Activated CD8-positive, alpha-beta T cell treated with anti-CD3 and anti-CD28 coated beads, Interleukin-2, amount 10 ng/mL, durations not matched to agents 7 days and 5 days (primary cell): ENCODE results near the gene RASGRP4. TPM values are rescaled to one million over a fixed set of nuclear protein-coding genes. Genes with fewer than 3 reads are reported as not detected.

Experiments used
- ATAC-seq: fragments of 150-1000 bp; cut with Tn5 transposase; one replicate; pipeline ENCODE4 v1.10.0; 2021; ENCODE audit warnings: moderate library complexity
- CTCF ChIA-PET: fragments of 350-600 bp; sonication (Branson Sonifier 250); formaldehyde crosslinking; loops from one replicate; lab custom pipeline; 2021; ENCODE audit warnings: antibody characterized with exemption; lab: Charles Lee
- POLR2A ChIA-PET: fragments of 350-600 bp; sonication (Branson Sonifier 250); formaldehyde crosslinking; loops from one replicate; lab custom pipeline; 2021; ENCODE audit warnings: antibody characterized with exemption; lab: Charles Lee
- DNase-seq: peaks from one replicate; pipeline ENCODE4 v3.0.0-alpha.2; 2020
- H3K27ac Mint-ChIP-seq: one replicate; pipeline ENCODE4 v1.8.0; 2021; ENCODE audit warnings: mild to moderate bottlenecking, mixed read lengths
- H3K27me3 Mint-ChIP-seq: one replicate; pipeline ENCODE4 v1.8.0; 2021; ENCODE audit warnings: low read depth, mixed read lengths
- H3K36me3 Mint-ChIP-seq: one replicate; pipeline ENCODE4 v1.8.0; 2021; ENCODE audit warnings: low read depth, mixed read lengths
- H3K4me1 Mint-ChIP-seq: one replicate; pipeline ENCODE4 v1.8.0; 2021; ENCODE audit warnings: low read depth, mixed read lengths
- H3K4me3 Mint-ChIP-seq: one replicate; pipeline ENCODE4 v1.8.0; 2021; ENCODE audit warnings: mild to moderate bottlenecking, mixed read lengths
- H3K9me3 Mint-ChIP-seq: one replicate; pipeline ENCODE4 v1.8.0; 2022; ENCODE audit warnings: mixed read lengths; ENCODE audit not compliant: insufficient read depth
- total RNA-seq, 2 experiments: library from RNA; stranded (reverse); gene quantifications; one replicate each; pipeline ENCODE4 v1.2.3, GENCODE V29; 2021

RASGRP4 gene
- total RNA-seq, 2 experiments from 2014 or later = 0.42 to 0.50 TPM

GRCh38 chr19:38457690-38458405, 31.8 kb upstream of the RASGRP4 start:
- no peaks in the 10 kb centered on the region for H3K4me1 Mint-ChIP-seq
- no peak overlapping the region for H3K27ac Mint-ChIP-seq
- no peaks in the 10 kb centered on the region for H3K36me3 Mint-ChIP-seq
- H3K9me3 Mint-ChIP-seq = no peaks in the 10 kb centered on the region
- POLR2A ChIA-PET = no interaction called here
- DNase-seq (no peak), ATAC-seq (no peak)
- CTCF ChIA-PET = no interaction called here
- H3K4me3 Mint-ChIP-seq = no peak overlapping the region
- peaks cover 1% of the 10 kb centered on the region for H3K27me3 Mint-ChIP-seq

GRCh38 chr19:38457202-38457601, 31.2 kb upstream of the RASGRP4 start:
- ChIA-PET CTCF (no interaction called here), POLR2A (no interaction called here)
- Mint-ChIP-seq H3K27me3 (peaks cover 1% of the 10 kb centered on the region), H3K4me1 (no peaks in the 10 kb centered on the region), H3K27ac (no peak overlapping the region), H3K36me3 (no peaks in the 10 kb centered on the region), H3K9me3 (no peaks in the 10 kb centered on the region), H3K4me3 (no peak overlapping the region)
- ATAC-seq (no peak), DNase-seq (no peak)

GRCh38 chr19:38455031-38455430, 29.0 kb upstream of the RASGRP4 start:
- Mint-ChIP-seq H3K27me3 (peaks cover 1% of the 10 kb centered on the region), H3K4me1 (no peaks in the 10 kb centered on the region), H3K27ac (no peak overlapping the region), H3K4me3 (no peak overlapping the region), H3K9me3 (no peaks in the 10 kb centered on the region), H3K36me3 (no peaks in the 10 kb centered on the region)
- DNase-seq (peak; percentile 40), ATAC-seq (no peak)
- CTCF ChIA-PET = no interaction called here
- POLR2A ChIA-PET = no interaction called here

DNA sequence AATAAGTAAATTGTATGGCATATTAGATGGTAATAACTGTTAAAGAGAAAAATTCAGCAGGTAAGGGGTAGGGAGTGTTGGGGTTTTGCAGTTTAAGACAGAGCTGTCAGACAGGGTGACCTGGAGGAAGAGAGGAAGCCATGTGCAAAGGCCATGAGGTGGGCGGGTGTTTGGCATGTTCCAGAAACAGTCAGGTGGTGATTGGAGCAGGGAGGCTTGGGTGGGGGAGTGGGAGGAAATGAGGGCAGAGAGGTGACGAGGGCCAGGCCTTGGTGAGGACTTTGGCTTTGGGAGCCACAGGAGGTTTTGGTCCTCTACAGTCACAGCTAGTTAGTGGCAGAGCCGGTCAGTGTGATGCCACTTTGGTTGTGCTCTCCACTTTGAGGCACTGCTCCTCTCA, 27.6 kb upstream of the RASGRP4 start:
- CTCF ChIA-PET = no interaction called here
- Mint-ChIP-seq H3K4me1 (no peaks in the 10 kb centered on the region), H3K27ac (no peak overlapping the region), H3K4me3 (no peak overlapping the region), H3K9me3 (no peaks in the 10 kb centered on the region), H3K36me3 (no peaks in the 10 kb centered on the region), H3K27me3 (peaks cover 4% of the 10 kb centered on the region)
- POLR2A ChIA-PET = interaction anchor here (0.6 kb wide), 2 partner anchors 83 to 199 kb away, joined by 3 read pairs; no protein-coding TSS in a partner anchor
- DNase-seq = no peak
- no peak for ATAC-seq

DNA sequence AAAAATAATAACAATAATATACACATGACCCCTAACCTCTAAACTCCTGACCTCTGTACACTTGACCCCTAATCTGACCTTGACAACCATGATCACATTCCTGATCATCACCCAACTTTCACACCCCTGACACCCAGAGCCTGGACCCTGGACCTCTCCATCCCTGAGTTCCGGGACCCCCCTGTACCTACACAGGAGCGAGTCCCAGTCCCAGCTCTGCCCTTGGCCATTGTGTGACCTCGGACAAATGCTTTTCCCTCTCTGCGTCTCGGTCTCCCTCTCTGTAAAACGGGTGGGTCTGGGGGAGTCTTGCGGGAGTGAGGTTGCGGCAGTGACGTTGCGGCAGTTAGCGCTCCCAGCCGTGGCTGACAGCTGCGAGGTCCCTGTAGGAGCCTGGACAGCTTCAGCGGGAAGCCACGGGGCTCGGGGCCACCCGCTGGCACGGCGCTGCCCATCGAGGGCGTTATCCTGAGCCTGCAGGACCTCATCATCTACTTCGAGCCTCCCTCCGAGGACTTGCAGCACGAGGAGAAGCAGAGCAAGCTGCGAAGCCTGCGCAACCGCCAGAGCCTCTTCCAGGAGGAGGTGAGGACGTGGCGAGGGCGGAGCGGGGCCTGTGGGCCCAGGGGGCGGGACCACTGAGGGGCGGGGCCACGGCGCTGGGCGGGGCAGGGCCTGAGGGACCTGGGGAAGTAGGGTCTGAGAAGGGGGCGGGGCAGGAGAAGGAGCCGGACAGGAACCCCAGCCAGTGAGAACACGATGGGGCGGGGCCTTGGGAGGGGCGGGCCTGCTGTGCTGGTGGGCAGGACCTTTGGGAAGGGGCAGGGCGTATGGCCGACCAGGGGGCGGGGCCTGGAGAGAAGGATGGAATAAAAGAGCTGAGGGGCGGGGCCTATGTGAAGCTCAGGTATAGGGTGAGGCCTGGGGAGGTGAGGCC, 26.7 kb upstream of the RASGRP4 start:
- POLR2A ChIA-PET = interaction anchor here (0.6 kb wide), 1 partner anchor 198 kb away, joined by 3 read pairs; no protein-coding TSS in a partner anchor
- peak; percentile 22 for DNase-seq
- ATAC-seq = no peak
- peaks cover 4% of the 10 kb centered on the region for H3K27me3 Mint-ChIP-seq
- H3K9me3 Mint-ChIP-seq = no peaks in the 10 kb centered on the region
- H3K4me3 Mint-ChIP-seq = no peak overlapping the region
- H3K27ac Mint-ChIP-seq = no peak overlapping the region
- H3K36me3 Mint-ChIP-seq = no peaks in the 10 kb centered on the region
- CTCF ChIA-PET = no interaction called here
- no peaks in the 10 kb centered on the region for H3K4me1 Mint-ChIP-seq

GRCh38 chr19:38451629-38452028, 25.6 kb upstream of the RASGRP4 start:
- ChIA-PET POLR2A (no interaction called here), CTCF (no interaction called here)
- Mint-ChIP-seq H3K27me3 (peaks cover 4% of the 10 kb centered on the region), H3K9me3 (no peaks in the 10 kb centered on the region), H3K27ac (no peak overlapping the region), H3K4me3 (no peak overlapping the region), H3K4me1 (no peaks in the 10 kb centered on the region), H3K36me3 (no peaks in the 10 kb centered on the region)
- DNase-seq (no peak), ATAC-seq (no peak)

DNA sequence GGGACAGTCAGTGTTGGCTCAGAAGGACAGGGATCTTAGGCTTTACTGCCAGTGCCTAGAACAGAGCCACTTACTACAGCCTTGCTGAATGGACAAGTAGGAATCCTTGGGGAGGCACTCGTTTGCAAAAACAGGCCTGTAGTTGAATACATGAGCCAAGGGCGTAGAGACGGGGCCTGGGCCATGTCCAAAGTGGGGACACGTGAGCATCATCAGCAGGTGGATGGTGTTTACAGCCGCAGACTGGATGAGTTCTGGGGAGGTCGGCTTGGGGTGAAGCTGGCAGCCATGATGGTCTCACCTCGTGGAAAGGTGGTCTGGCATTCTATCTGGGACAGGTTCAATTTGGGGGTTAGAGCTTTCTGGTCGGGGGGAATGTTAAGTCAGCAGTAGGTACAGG, 25.0 kb upstream of the RASGRP4 start:
- H3K36me3 Mint-ChIP-seq = no peaks in the 10 kb centered on the region
- DNase-seq (no peak), ATAC-seq (no peak)
- no peaks in the 10 kb centered on the region for H3K9me3 Mint-ChIP-seq
- no peak overlapping the region for H3K27ac Mint-ChIP-seq
- ChIA-PET CTCF (no interaction called here), POLR2A (no interaction called here)
- H3K4me1 Mint-ChIP-seq = peaks cover under 1% of the 10 kb centered on the region
- H3K27me3 Mint-ChIP-seq = peaks cover 4% of the 10 kb centered on the region
- H3K4me3 Mint-ChIP-seq = no peak overlapping the region

DNA sequence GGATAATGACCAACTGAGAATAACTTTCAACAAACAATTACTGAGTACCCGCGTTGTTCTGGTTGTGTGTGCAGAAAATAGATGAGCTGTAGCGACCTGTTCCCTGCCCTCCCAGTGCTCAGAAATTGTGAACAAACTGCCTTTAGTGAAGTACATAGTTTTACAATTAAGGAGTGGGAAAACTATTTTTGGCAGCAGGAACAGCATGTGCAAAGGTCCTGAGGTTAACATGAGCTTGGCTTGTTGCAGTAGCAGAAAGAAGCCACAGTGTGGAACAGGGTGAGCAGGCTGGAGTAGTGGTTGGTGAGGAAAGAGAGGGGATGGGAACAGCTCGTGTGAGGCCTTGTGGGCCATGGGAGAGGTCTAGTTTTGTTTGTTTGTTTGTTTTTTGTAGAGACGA, 23.5 kb upstream of the RASGRP4 start:
- Mint-ChIP-seq H3K27ac (no peak overlapping the region), H3K4me1 (peaks cover 3% of the 10 kb centered on the region), H3K9me3 (no peaks in the 10 kb centered on the region), H3K27me3 (peaks cover 4% of the 10 kb centered on the region), H3K36me3 (no peaks in the 10 kb centered on the region), H3K4me3 (no peak overlapping the region)
- POLR2A ChIA-PET = no interaction called here
- ATAC-seq = no peak
- no peak for DNase-seq
- CTCF ChIA-PET = no interaction called here

DNA sequence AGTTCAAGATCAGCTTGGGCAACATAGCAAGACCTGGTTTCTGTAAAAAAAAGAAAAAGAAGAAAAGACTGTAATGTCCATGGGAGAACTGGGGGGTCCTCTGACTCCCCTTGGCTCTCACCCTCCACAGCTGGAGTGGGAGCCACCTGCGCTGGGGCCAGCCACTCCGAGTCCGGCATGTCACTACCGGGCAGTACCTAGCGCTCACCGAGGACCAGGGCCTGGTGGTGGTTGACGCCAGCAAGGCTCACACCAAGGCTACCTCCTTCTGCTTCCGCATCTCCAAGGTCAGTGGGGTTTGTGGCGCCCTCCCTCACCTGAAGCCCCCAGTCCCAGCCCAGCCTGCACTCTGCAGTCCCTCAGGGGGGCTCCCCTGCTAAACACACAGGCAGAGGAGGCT, 22.2 kb upstream of the RASGRP4 start:
- Mint-ChIP-seq H3K4me1 (peaks cover 3% of the 10 kb centered on the region), H3K9me3 (no peaks in the 10 kb centered on the region), H3K27me3 (peaks cover 2% of the 10 kb centered on the region), H3K4me3 (no peak overlapping the region), H3K27ac (no peak overlapping the region), H3K36me3 (no peaks in the 10 kb centered on the region)
- CTCF ChIA-PET = no interaction called here
- ATAC-seq = no peak
- POLR2A ChIA-PET = no interaction called here
- no peak for DNase-seq

GRCh38 chr19:38445362-38445761, 19.3 kb upstream of the RASGRP4 start:
- H3K4me3 Mint-ChIP-seq = no peak overlapping the region
- POLR2A ChIA-PET = no interaction called here
- H3K27me3 Mint-ChIP-seq = peaks cover 2% of the 10 kb centered on the region
- DNase-seq (no peak), ATAC-seq (no peak)
- peaks cover 3% of the 10 kb centered on the region for H3K4me1 Mint-ChIP-seq
- CTCF ChIA-PET = no interaction called here
- H3K9me3 Mint-ChIP-seq = no peaks in the 10 kb centered on the region
- H3K36me3 Mint-ChIP-seq = no peaks in the 10 kb centered on the region
- peak overlapping the region; percentile 45 for H3K27ac Mint-ChIP-seq

- POLR2A ChIA-PET = no interaction called here
- no peak for ATAC-seq
- no peaks in the 10 kb centered on the region for H3K9me3 Mint-ChIP-seq
These were observed 18.0 kb upstream of the RASGRP4 start for GRCh38 chr19:38444026-38444425.

DNA sequence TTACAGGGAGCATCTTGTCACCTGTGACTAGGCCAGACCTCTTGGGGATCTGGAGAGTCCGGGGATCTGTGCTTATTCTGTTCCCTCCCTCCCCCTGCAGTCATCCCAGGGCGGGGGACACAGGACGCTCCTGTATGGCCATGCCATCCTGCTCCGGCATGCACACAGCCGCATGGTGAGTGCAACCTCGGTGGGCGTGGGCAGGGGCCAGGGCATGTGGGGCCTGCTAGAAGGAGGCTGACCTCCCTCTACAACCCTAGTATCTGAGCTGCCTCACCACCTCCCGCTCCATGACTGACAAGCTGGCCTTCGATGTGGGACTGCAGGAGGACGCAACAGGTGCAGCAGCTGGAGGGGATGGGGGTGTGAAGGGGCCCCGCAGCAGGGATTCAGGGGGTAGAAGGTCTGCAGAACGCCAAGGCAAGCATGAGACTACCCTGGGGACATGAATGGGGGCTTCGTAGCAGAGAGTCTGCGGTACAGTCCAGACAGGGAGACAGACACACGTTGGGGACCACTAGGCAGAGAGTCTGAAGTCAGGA, 17.5 kb upstream of the RASGRP4 start:
- ChIA-PET POLR2A (no interaction called here), CTCF (no interaction called here)
- DNase-seq (no peak), ATAC-seq (no peak)
- Mint-ChIP-seq H3K27me3 (no peaks in the 10 kb centered on the region), H3K36me3 (no peaks in the 10 kb centered on the region), H3K4me1 (peaks cover 3% of the 10 kb centered on the region), H3K9me3 (no peaks in the 10 kb centered on the region), H3K4me3 (no peak overlapping the region), H3K27ac (no peak overlapping the region)

More at GRCh38 chr19:38444026-38444425, 18.0 kb upstream of the RASGRP4 start:
- no peak overlapping the region for H3K4me3 Mint-ChIP-seq
- no peak for DNase-seq
- no peaks in the 10 kb centered on the region for H3K27me3 Mint-ChIP-seq
- no peak overlapping the region for H3K27ac Mint-ChIP-seq
- H3K4me1 Mint-ChIP-seq = peaks cover 3% of the 10 kb centered on the region
- CTCF ChIA-PET = no interaction called here
- no peaks in the 10 kb centered on the region for H3K36me3 Mint-ChIP-seq
